Hematopoietic multipotent progenitor cell treated with erythropoietin and hydrocortisone succinate and interleukin-3 and kit ligand, for 4 days (in vitro differentiated cells): ENCODE measurements around the gene FAM89A.
A peak's percentile ranks its signal among the peaks of the same experiment; 100 is the strongest.

ENCODE experiments used
- DNase-seq: peaks from one replicate; pipeline ENCODE4 v3.0.0-alpha.2; 2015

FAM89A gene

GRCh38 chr1:231040019-231040799, at the start of gene FAM89A:
TSS of gene FAM89A (minus strand) at chr1:231040254. CDS start at chr1:231040211, 43 bp downstream.
- DNase-seq = peak; percentile 75

DNA sequence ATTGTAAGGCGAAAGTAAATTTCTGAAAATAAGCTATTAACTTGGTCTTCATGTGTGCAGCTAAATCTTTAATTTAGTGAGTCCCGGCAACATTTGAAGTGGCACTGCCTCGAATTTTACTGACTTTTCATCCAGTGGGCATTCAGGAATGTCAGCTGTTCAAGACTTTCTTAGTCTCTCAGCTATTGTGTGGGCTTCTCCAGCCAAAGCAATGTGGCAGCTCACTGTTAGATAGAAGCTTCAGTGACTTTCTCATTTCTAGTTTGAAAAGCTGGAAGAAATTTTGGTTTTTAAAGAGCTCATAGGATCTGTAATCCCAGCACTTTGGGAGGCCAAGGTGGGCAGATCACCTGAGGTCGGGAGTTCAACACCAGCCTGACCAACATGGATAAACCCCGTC, 44.3 kb upstream of the FAM89A start:
- DNase-seq = no peak

GRCh38 chr1:231079163-231079562, 39.1 kb upstream of the FAM89A start:
- DNase-seq = no peak

DNA sequence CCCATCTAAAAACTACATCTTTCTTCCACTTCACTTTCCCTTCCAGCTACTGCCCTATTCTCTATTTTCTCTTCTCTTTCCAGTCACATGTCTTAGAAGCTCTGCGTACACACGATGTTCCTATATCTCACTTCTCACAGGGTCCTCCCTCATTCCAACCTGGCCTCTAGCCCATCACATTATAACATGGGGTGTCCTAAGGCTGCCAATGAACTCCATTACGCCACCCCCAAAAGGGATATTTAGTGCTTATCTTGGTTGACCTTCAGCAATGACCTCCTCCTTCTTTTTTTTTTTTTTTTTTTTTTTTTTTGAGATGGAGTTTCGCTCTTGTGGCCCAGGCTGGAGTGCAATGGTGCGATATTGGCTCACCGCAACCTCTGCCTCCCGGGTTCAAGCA, 38.2 kb upstream of the FAM89A start:
- DNase-seq = no peak

DNA sequence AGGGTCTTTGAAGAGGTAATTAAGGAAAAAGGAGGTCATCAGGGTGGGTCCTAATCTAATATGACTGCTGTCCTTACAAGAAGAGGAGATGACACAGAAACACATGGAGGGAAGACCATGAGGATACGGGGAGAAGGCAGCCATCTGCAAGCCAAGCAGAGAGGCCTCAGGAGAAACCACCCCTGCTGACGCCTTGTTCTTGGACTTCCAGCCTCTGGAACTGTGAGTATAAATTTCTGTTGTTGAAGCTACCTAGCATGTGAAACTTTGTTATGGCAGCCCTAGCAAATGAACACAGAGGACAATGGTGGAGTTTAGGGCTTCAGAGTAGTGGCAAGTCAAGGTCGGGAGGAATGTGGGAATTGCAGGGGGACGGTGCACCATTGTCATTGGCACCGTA, 36.7 kb upstream of the FAM89A start:
- DNase-seq = no peak

GRCh38 chr1:231075497-231075896, 35.4 kb upstream of the FAM89A start:
- no peak for DNase-seq

DNA sequence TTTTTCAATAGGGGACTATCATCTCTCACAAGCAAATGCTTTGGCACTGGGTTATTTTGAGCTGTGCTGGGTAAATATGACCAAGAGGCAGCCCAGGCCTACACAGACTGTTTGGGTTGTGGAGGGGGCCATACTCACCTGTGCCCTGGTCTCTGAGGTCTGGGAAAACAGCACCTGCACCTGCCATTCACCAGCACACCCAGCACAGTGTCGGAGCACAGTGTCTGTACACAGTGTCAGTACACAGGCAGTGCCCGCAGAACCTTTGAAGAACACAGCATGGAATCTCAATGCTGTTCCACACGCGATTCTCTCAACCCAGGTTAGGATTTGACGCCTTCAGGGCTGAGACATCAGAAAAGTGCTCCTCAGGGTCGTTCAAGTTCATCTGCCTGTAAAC, 35.0 kb upstream of the FAM89A start:
- DNase-seq = no peak

DNA sequence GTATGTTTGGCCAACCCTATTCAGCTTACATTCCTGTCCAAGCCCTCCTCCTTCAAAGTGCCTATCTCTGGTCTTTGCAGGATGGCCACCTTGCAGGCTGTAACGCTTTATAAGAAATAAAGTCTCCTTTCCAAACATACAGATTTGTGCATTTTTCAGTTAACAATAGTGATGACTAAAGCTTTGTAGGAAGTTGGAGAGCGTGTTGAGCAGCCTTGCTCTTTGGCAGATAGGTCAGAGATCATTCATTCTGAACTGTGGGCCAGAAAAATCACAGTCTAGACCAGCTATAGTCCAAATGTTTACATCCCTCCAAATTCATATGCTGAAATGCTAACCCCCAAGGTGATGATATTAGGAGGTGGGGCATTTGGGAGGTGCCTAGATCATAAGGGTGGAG, 34.0 kb upstream of the FAM89A start:
- DNase-seq = no peak

DNA sequence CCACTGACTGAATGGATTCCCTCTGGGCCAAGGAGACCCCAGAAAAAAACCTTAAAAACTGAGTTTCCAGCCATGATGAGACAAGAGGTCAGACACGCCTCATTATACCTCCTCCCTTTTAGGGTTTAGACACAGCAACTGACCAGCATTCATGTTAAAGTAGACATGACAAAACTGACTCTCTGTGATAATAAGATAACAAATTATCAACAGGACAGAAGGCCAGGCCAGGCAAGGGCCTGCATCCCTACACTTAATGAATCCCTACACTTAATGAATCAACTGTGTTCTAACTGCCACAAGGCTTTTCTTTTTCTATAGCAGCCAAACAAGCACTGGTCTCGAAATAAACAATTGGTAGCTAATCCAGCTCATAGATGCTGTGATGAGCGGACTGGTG, 33.3 kb upstream of the FAM89A start:
- DNase-seq = peak; percentile 49

- no peak for DNase-seq
Observed at GRCh38 chr1:231072502-231073094, 32.5 kb upstream of the FAM89A start.

DNA sequence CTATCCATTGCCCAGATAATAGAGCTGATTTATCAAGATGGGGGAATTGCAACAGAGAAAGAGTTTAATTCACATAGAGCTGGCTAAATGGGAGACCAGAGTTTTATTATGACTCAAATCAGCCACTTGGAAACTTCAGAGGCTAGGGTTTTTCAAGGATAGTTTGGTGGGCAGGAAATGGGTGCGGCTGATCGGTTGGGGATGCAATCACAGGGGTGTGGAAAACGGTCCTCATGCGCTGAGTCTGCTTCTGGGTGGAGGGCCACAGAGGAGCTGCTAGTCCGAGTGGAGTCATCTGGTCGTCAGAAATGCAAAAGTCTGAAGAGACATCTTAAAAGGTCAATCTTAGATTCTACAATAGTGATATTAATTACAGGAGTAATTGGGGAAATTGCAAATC, 32.0 kb upstream of the FAM89A start:
- DNase-seq = peak; percentile 42

- DNase-seq = no peak
Observed at GRCh38 chr1:231070758-231071444, 30.8 kb upstream of the FAM89A start.

GRCh38 chr1:231069333-231069732, 29.3 kb upstream of the FAM89A start:
- DNase-seq = no peak

GRCh38 chr1:231068762-231069161, 28.7 kb upstream of the FAM89A start:
- no peak for DNase-seq

- peak; percentile 74 for DNase-seq
Observed at GRCh38 chr1:231065510-231066241, 25.6 kb upstream of the FAM89A start.

DNA sequence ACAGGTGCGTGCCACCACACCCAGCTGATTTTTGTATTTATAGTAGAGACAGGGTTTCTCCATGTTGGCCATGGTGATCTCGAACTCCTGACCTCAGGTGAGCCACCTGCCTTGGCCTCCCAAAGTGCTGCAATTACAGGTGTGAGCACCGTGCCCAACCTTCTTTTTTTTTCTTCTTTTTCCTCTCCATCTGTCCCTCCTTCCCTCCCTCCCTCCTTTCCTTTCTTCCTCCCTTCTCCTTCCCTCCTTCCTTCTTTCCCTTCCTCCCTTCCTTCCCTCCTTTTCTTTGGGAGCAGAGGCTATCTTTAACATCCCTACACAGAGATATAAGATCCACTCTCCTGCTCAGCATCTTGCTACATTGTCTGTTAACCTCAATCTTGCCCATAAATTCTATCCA, 24.4 kb upstream of the FAM89A start:
- DNase-seq = no peak

GRCh38 chr1:231063331-231063730, 23.3 kb upstream of the FAM89A start:
- no peak for DNase-seq

GRCh38 chr1:231062500-231063270, 22.6 kb upstream of the FAM89A start:
- no peak for DNase-seq

GRCh38 chr1:231059566-231060193, 19.6 kb upstream of the FAM89A start:
- DNase-seq = no peak

DNA sequence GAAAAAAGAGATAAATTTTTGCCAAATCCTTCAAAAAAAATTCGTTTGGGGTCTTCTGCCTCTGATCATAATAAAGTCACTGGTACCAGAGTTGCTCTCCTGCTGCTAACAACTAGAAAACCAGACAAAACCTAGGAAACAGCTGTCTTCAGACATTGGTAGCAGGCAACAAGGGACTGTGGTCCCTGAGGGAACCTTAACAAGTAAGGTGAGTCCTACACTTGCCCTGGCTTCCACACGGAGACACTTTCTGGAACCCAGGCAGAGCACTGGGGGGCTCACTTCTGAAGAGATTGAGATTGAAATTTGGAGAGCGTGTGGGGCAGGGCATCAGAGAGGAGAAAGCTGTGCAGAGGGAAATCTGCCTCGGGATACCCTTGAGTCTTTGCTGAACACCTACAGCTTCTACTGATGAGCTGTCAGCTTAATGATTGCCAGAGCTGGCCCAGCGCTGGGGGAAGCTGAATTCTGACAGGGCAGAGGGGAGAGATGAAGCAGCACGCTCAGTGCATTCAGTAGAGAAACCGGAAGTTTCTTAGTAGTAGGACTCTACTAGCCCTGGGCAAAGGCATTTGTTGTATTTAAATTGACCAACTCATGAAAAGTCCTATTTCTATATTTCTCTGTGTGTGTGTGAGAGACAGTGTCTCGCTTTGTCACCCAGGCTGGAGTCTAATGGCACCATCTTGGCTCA, 18.5 kb upstream of the FAM89A start:
- no peak for DNase-seq

- DNase-seq = no peak
Observed at GRCh38 chr1:231057410-231057809, 17.4 kb upstream of the FAM89A start.
